HEK293 (cell line): Measurements from ENCODE around the gene ETNK1.

Source experiments
- CTCF ChIA-PET: fragments of 350-600 bp; formaldehyde crosslinking; extraction: SDS; loops from one replicate; lab custom pipeline; 2021; ENCODE audit warnings: antibody characterized with exemption; lab: Yijun Ruan, JAX
- POLR2A ChIA-PET: fragments of 300-600 bp; formaldehyde crosslinking; extraction: SDS; loops from one replicate; lab custom pipeline; 2020; ENCODE audit warnings: antibody characterized with exemption, inconsistent platforms; lab: Yijun Ruan, JAX
- H3K27ac ChIP-seq: fragments of 200-500 bp; sonication (Bioruptor generic); 2 replicates; pipeline ENCODE4 v1.5.1; 2014; ENCODE audit warnings: low read depth, low read length, control low read depth, inconsistent platforms; ENCODE audit errors: extremely low read depth
- H3K36me3 ChIP-seq, 2 experiments: fragments of 200-500 bp in 1 of 2; sonication (Bioruptor generic) in 1 of 2; 1 replicate in 1 of 2; 2 replicates in 1 of 2; pipeline ENCODE4 v1.5.1; 2014 to 2017; ENCODE audit warnings: inconsistent platforms in 2 of 2, low read length in 2 of 2; ENCODE audit not compliant: control insufficient read depth in 2 of 2, insufficient read depth in 1 of 2
- H3K4me1 ChIP-seq: fragments of 200-500 bp; sonication (Bioruptor generic); 2 replicates; pipeline ENCODE4 v1.5.1; 2014; ENCODE audit warnings: mild to moderate bottlenecking, low read length, inconsistent platforms; ENCODE audit not compliant: control insufficient read depth, insufficient read depth
- H3K4me3 ChIP-seq: 2 replicates; pipeline ENCODE4 v1.5.1; 2011; ENCODE audit warnings: low read depth, mild to moderate bottlenecking, control low read depth, low read length, moderate library complexity
- H3K9me3 ChIP-seq: fragments of 200-500 bp; sonication (Bioruptor generic); 2 replicates; pipeline ENCODE4 v1.5.1; 2014; ENCODE audit warnings: low read depth, low read length, inconsistent platforms; ENCODE audit not compliant: control insufficient read depth, insufficient read depth
- ELK4 ChIP-seq: IDR thresholded peaks from 2 replicates; pipeline ENCODE4 v1.6.1; 2011; ENCODE audit warnings: mild to moderate bottlenecking, low read depth, low read length, borderline replicate concordance
- GLI4 ChIP-seq: fragments of 450-650 bp; formaldehyde crosslinking; IDR thresholded peaks from 2 replicates; pipeline ENCODE4 v1.5.1; 2016; ENCODE audit warnings: missing biosample characterization, missing genetic modification characterization
- KLF16 ChIP-seq: fragments of 450-650 bp; formaldehyde crosslinking; IDR thresholded peaks from 2 replicates; pipeline ENCODE4 v1.5.1; 2017; ENCODE audit warnings: missing biosample characterization, missing genetic modification characterization
- KLF17 ChIP-seq: fragments of 450-650 bp; formaldehyde crosslinking; IDR thresholded peaks from 2 replicates; pipeline ENCODE4 v1.5.1; 2016; ENCODE audit warnings: missing biosample characterization, missing genetic modification characterization
- OSR2 ChIP-seq: fragments of 450-650 bp; formaldehyde crosslinking; IDR thresholded peaks from 2 replicates; pipeline ENCODE4 v1.5.1; 2016; ENCODE audit warnings: missing biosample characterization, missing genetic modification characterization
- SCRT2 ChIP-seq: fragments of 450-650 bp; formaldehyde crosslinking; IDR thresholded peaks from 2 replicates; pipeline ENCODE4 v1.5.1; 2016; ENCODE audit warnings: missing biosample characterization, missing genetic modification characterization
- SETDB1 ChIP-seq: IDR thresholded peaks from one replicate; pipeline ENCODE4 v1.6.1; 2017; ENCODE audit warnings: mild to moderate bottlenecking, low read length, moderate library complexity, mixed read lengths; ENCODE audit not compliant: insufficient read length
- ZBTB1 ChIP-seq: fragments of 450-650 bp; formaldehyde crosslinking; IDR thresholded peaks from 2 replicates; pipeline ENCODE4 v1.5.1; 2016; ENCODE audit warnings: missing biosample characterization, missing genetic modification characterization
- ZEB2 ChIP-seq: fragments of 450-650 bp; formaldehyde crosslinking; IDR thresholded peaks from 2 replicates; pipeline ENCODE4 v1.5.1; 2016; ENCODE audit warnings: missing biosample characterization, missing genetic modification characterization
- ZFHX2 ChIP-seq: fragments of 450-650 bp; formaldehyde crosslinking; conservative IDR thresholded peaks from 2 replicates; pipeline ENCODE4 v1.5.1; 2016; ENCODE audit warnings: missing biosample characterization, missing genetic modification characterization
- ZFP37 ChIP-seq: fragments of 450-650 bp; formaldehyde crosslinking; IDR thresholded peaks from 2 replicates; pipeline ENCODE4 v1.5.1; 2016; ENCODE audit warnings: missing biosample characterization, missing genetic modification characterization
- ZNF146 ChIP-seq: fragments of 450-650 bp; formaldehyde crosslinking; IDR thresholded peaks from 2 replicates; pipeline ENCODE4 v1.5.1; 2016; ENCODE audit warnings: missing biosample characterization, missing genetic modification characterization
- ZNF19 ChIP-seq: fragments of 450-650 bp; formaldehyde crosslinking; IDR thresholded peaks from 2 replicates; pipeline ENCODE4; 2016; ENCODE audit warnings: missing biosample characterization, missing genetic modification characterization, low read depth
- ZNF292 ChIP-seq: fragments of 450-650 bp; formaldehyde crosslinking; IDR thresholded peaks from 2 replicates; pipeline ENCODE4 v1.5.1; 2016; ENCODE audit warnings: low read depth, missing biosample characterization, missing genetic modification characterization, borderline replicate concordance
- ZNF311 ChIP-seq: fragments of 450-650 bp; formaldehyde crosslinking; IDR thresholded peaks from 2 replicates; pipeline ENCODE4 v1.5.1; 2017; ENCODE audit warnings: missing biosample characterization, missing genetic modification characterization, borderline replicate concordance
- ZNF324 ChIP-seq: fragments of 450-650 bp; formaldehyde crosslinking; IDR thresholded peaks from 2 replicates; pipeline ENCODE4 v1.5.1; 2016; ENCODE audit warnings: missing biosample characterization, missing genetic modification characterization
- ZNF350 ChIP-seq: fragments of 450-650 bp; formaldehyde crosslinking; IDR thresholded peaks from 2 replicates; pipeline ENCODE4 v1.5.0; 2017; ENCODE audit warnings: missing biosample characterization, mild to moderate bottlenecking, missing genetic modification characterization
- ZNF433 ChIP-seq: fragments of 450-650 bp; formaldehyde crosslinking; IDR thresholded peaks from 2 replicates; pipeline ENCODE4 v1.5.1; 2016; ENCODE audit warnings: missing biosample characterization, missing genetic modification characterization, low read depth
- ZNF510 ChIP-seq: fragments of 450-650 bp; formaldehyde crosslinking; IDR thresholded peaks from 2 replicates; pipeline ENCODE4 v1.5.1; 2018; ENCODE audit warnings: mild to moderate bottlenecking, missing genetic modification characterization, missing biosample characterization; ENCODE audit not compliant: insufficient replicate concordance
- ZNF513 ChIP-seq: fragments of 450-650 bp; IDR thresholded peaks from 2 replicates; pipeline ENCODE4 v1.5.1; 2018; ENCODE audit warnings: missing biosample characterization, missing genetic modification characterization
- ZNF544 ChIP-seq: fragments of 450-650 bp; formaldehyde crosslinking; IDR thresholded peaks from 2 replicates; pipeline ENCODE4 v1.5.0; 2017; ENCODE audit warnings: missing biosample characterization, missing genetic modification characterization
- ZNF548 ChIP-seq: fragments of 450-650 bp; formaldehyde crosslinking; IDR thresholded peaks from 2 replicates; pipeline ENCODE4 v1.5.1; 2016; ENCODE audit warnings: missing biosample characterization, missing genetic modification characterization
- ZNF600 ChIP-seq: fragments of 450-650 bp; formaldehyde crosslinking; IDR thresholded peaks from 2 replicates; pipeline ENCODE4 v1.5.1; 2016; ENCODE audit warnings: missing biosample characterization, missing genetic modification characterization
- ZNF626 ChIP-seq: fragments of 450-650 bp; sonication (Bioruptor Pico); formaldehyde crosslinking; IDR thresholded peaks from 2 replicates; pipeline ENCODE4 v1.5.1; 2018; ENCODE audit warnings: missing biosample characterization, missing genetic modification characterization, inconsistent platforms
- ZNF654 ChIP-seq: fragments of 450-650 bp; formaldehyde crosslinking; IDR thresholded peaks from 2 replicates; pipeline ENCODE4 v1.5.1; 2016; ENCODE audit warnings: low read depth, missing biosample characterization, missing genetic modification characterization
- ZNF830 ChIP-seq: fragments of 450-650 bp; IDR thresholded peaks from 2 replicates; pipeline ENCODE4 v1.5.0; 2018; ENCODE audit warnings: missing biosample characterization, missing genetic modification characterization, low read depth, mild to moderate bottlenecking, moderate library complexity
- ZSCAN16 ChIP-seq: fragments of 450-650 bp; formaldehyde crosslinking; IDR thresholded peaks from 2 replicates; pipeline ENCODE4 v1.5.1; 2016; ENCODE audit warnings: missing biosample characterization, missing genetic modification characterization

ETNK1 gene

GRCh38 chr12:22576473-22576872 is 48.5 kb upstream of the ETNK1 start:
- Histone ChIP-seq H3K4me1 (no peaks in the 10 kb centered on the region), H3K4me3 (no peak overlapping the region), H3K36me3 (no peaks in the 10 kb centered on the region), H3K27ac (no peak overlapping the region), H3K9me3 (no peaks in the 10 kb centered on the region)
- ChIA-PET POLR2A (no interaction called here), CTCF (interaction anchor here (0.9 kb wide), 1 partner anchor 8 kb away, joined by 3 read pairs; no protein-coding TSS in a partner anchor)
- TF ChIP-seq ZBTB1 (tag by site-specific recombination), result no peak
- no peak for TF ChIP-seq KLF17 (tag by site-specific recombination)
- TF ChIP-seq ZNF311 (tag by site-specific recombination), result no peak
- no peak for TF ChIP-seq ZNF600 (tag by site-specific recombination)

- Histone ChIP-seq H3K4me3 (no peak overlapping the region), H3K27ac (no peak overlapping the region), H3K36me3 (no peaks in the 10 kb centered on the region)
- TF ChIP-seq ZFHX2 (tag by site-specific recombination) (no peak), ZNF510 (no peak), ZNF830 (tag by site-specific recombination) (no peak), OSR2 (tag by site-specific recombination) (no peak), ZEB2 (tag by site-specific recombination) (no peak)
- TF ChIP-seq, all 188 proteins: peak for 0
- Histone ChIP-seq H3K9me3 (no peaks in the 10 kb centered on the region), H3K4me1 (no peaks in the 10 kb centered on the region)
- POLR2A ChIA-PET, result no interaction called here
- CTCF ChIA-PET, result interaction anchor here (0.7 kb wide), 1 partner anchor 420 kb away, joined by 3 read pairs; no protein-coding TSS in a partner anchor
Measured at GRCh38 chr12:22577667-22578066, 47.3 kb upstream of the ETNK1 start.

- H3K36me3 ChIP-seq, result no peaks in the 10 kb centered on the region
- no peak for TF ChIP-seq ZFP37 (tag by site-specific recombination)
- TF ChIP-seq ZSCAN16 (tag by site-specific recombination), result no peak
- TF ChIP-seq ZNF433 (tag by site-specific recombination), result no peak
- no peak for TF ChIP-seq ZNF324
- TF ChIP-seq ZNF146 (tag by site-specific recombination), result no peak
- TF ChIP-seq ZNF626 (tag by site-specific recombination), result no peak
- TF ChIP-seq ZNF548 (tag by site-specific recombination), result no peak
- TF ChIP-seq SCRT2, result no peak
- TF ChIP-seq ZNF292, result no peak
- no peak for TF ChIP-seq KLF16 (tag by site-specific recombination)
- no peak for TF ChIP-seq ZNF654 (tag by site-specific recombination)
- TF ChIP-seq ELK4, result no peak
- TF ChIP-seq ZNF350, result no peak
- no peak for TF ChIP-seq GLI4 (tag by site-specific recombination)
- no peak for TF ChIP-seq ZNF513 (tag by site-specific recombination)
- no peak for TF ChIP-seq SETDB1
- TF ChIP-seq ZNF544 (tag by site-specific recombination), result no peak
- no peak for TF ChIP-seq ZNF19
- H3K4me1 ChIP-seq, result no peaks in the 10 kb centered on the region
- no peak overlapping the region for H3K27ac ChIP-seq
- CTCF ChIA-PET, result interaction anchor here (0.6 to 0.7 kb wide), 2 partner anchors 51 to 420 kb away, joined by 3 read pairs; no protein-coding TSS in a partner anchor
- POLR2A ChIA-PET, result no interaction called here
- H3K9me3 ChIP-seq, result no peaks in the 10 kb centered on the region
- H3K4me3 ChIP-seq, result no peak overlapping the region
Measured at GRCh38 chr12:22578328-22578727, 46.6 kb upstream of the ETNK1 start.
